GM12878 (cell line): Measurements from ENCODE around the gene SHPK. TPM values are rescaled to one million over a fixed set of nuclear protein-coding genes. Genes with fewer than 3 reads are reported as not detected.

ENCODE experiments used
- BHLHE40 ChIP-seq, 2 experiments: fragments of 450-650 bp in 1 of 2; IDR thresholded peaks; 2 replicates each; pipeline ENCODE4 v1.6.1; 2011 to 2017; ENCODE audit warnings: low read depth in 2 of 2, borderline replicate concordance in 1 of 2, improper control_type of control experiment in 1 of 2, low read length in 1 of 2, mild to moderate bottlenecking in 1 of 2
- CHD1 ChIP-seq: IDR thresholded peaks from 2 replicates; pipeline ENCODE4 v1.6.1; 2012; ENCODE audit warnings: low read depth, low read length, improper control_type of control experiment
- DPF2 ChIP-seq: fragments of 450-650 bp; IDR thresholded peaks from 2 replicates; pipeline ENCODE4 v1.6.1; 2017; ENCODE audit warnings: mild to moderate bottlenecking
- EP300 ChIP-seq, 2 experiments: fragments of 150-350 bp in 1 of 2; IDR thresholded peaks; 2 replicates each; pipeline ENCODE4 v1.6.1; 2011 to 2012; ENCODE audit warnings: low read depth in 2 of 2, low read length in 2 of 2, borderline replicate concordance in 1 of 2, improper control_type of control experiment in 1 of 2, inconsistent platforms in 1 of 2; ENCODE audit not compliant: control insufficient read depth in 1 of 2
- FOXK2 ChIP-seq: fragments of 450-650 bp; IDR thresholded peaks from 2 replicates; pipeline ENCODE4 v1.6.1; 2017; ENCODE audit warnings: mild to moderate bottlenecking, moderate library complexity
- IRF4 ChIP-seq: IDR thresholded peaks from 2 replicates; pipeline ENCODE4 v1.6.1; 2011; ENCODE audit warnings: low read depth, low read length
- LARP7 ChIP-seq: fragments of 450-650 bp; IDR thresholded peaks from 2 replicates; pipeline ENCODE4 v1.6.1; 2017; ENCODE audit warnings: mild to moderate bottlenecking
- MTA3 ChIP-seq: IDR thresholded peaks from 2 replicates; pipeline ENCODE4 v1.6.1; 2012; ENCODE audit warnings: low read length, inconsistent platforms, borderline replicate concordance
- NBN ChIP-seq: fragments of 450-650 bp; IDR thresholded peaks from 2 replicates; pipeline ENCODE4 v1.6.1; 2016
- NR2C2 ChIP-seq: IDR thresholded peaks from 2 replicates; pipeline ENCODE4 v1.6.1; 2011; ENCODE audit warnings: borderline replicate concordance, low read depth; ENCODE audit not compliant: control insufficient read depth, insufficient read length
- RAD51 ChIP-seq: fragments of 450-650 bp; IDR thresholded peaks from 2 replicates; pipeline ENCODE4 v1.6.1; 2016; ENCODE audit warnings: moderate library complexity, mild to moderate bottlenecking, inconsistent platforms
- RELA ChIP-seq: fragments of 450-650 bp; IDR thresholded peaks from 2 replicates; pipeline ENCODE4 v1.8.0; 2014; ENCODE audit warnings: borderline replicate concordance; ENCODE audit not compliant: partially characterized antibody
- SIN3A ChIP-seq: IDR thresholded peaks from 2 replicates; pipeline ENCODE4 v1.6.1; 2012; ENCODE audit warnings: low read depth, low read length, improper control_type of control experiment
- SP1 ChIP-seq: IDR thresholded peaks from one replicate; pipeline ENCODE4 v1.6.1; 2011; ENCODE audit warnings: low read depth, low read length
- ZBTB4 ChIP-seq: fragments of 450-650 bp; formaldehyde crosslinking; IDR thresholded peaks from 2 replicates; pipeline ENCODE4 v1.4.0; 2022; ENCODE audit warnings: mild to moderate bottlenecking, moderate library complexity
- ZZZ3 ChIP-seq: IDR thresholded peaks from 2 replicates; pipeline ENCODE4 v1.6.1; 2011; ENCODE audit warnings: low read depth; ENCODE audit not compliant: control insufficient read depth, insufficient read length
- polyA plus RNA-seq, 11 experiments: library from polyadenylated mRNA; depleted of rRNA in 4 of 11; unstranded in 6 of 11; stranded (reverse) in 5 of 11; fragments of >200 nt; fragmentation: Nextera tagmentation in 4 of 11; fragmentation: Illumina TruSeq in 1 of 11; extraction: Ambion mirVana in 4 of 11; extraction: Trizol in 1 of 11; gene quantifications; 1 replicate in 1 of 11; 2 replicates in 10 of 11; pipeline versions ENCODE4 v1.2.1 to v1.2.3, GENCODE V29; 2011 to 2016; ENCODE audit warnings: inconsistent platforms in 2 of 11, missing spikeins in 2 of 11, low read depth in 1 of 11
- total RNA-seq, 4 experiments: library from RNA; depleted of rRNA in 3 of 4; stranded (reverse); fragments of >200 nt in 3 of 4; fragmentation: Illumina TruSeq in 1 of 4; extraction: Trizol in 1 of 4; gene quantifications; 2 replicates each; pipeline versions ENCODE4 v1.2.1 to v1.2.3, GENCODE V29; 2013 to 2021
- TF ChIP-seq, protein P1 (sequence below): fragments of 450-650 bp; IDR thresholded peaks from 2 replicates; pipeline ENCODE4 v1.6.1; 2017; ENCODE audit warnings: mild to moderate bottlenecking, low read depth, inconsistent platforms; ENCODE audit not compliant: poor library complexity, severe bottlenecking
- TF ChIP-seq, protein P2 (sequence below): fragments of 450-650 bp; IDR thresholded peaks from 2 replicates; pipeline ENCODE4 v1.6.1; 2018; ENCODE audit warnings: borderline replicate concordance, mild to moderate bottlenecking; ENCODE audit not compliant: partially characterized antibody
- TF ChIP-seq, protein P3 (sequence below): IDR thresholded peaks from 2 replicates; pipeline ENCODE4 v1.6.1; 2011; ENCODE audit warnings: low read depth, mild to moderate bottlenecking, low read length, moderate library complexity, borderline replicate concordance; ENCODE audit errors: extremely low read depth
- TF ChIP-seq, protein P4 (sequence below): fragments of 450-650 bp; IDR thresholded peaks from 2 replicates; pipeline ENCODE4 v1.6.1; 2014; ENCODE audit warnings: mild to moderate bottlenecking

Gene SHPK
- total and polyA plus RNA-seq, 10 of the 15 experiments (the other 5 are each of a cell fraction or from before 2014, with no cell fraction given), result 1.7 to 16.6 (median 12.9) TPM

- TF ChIP-seq, protein P1, sequence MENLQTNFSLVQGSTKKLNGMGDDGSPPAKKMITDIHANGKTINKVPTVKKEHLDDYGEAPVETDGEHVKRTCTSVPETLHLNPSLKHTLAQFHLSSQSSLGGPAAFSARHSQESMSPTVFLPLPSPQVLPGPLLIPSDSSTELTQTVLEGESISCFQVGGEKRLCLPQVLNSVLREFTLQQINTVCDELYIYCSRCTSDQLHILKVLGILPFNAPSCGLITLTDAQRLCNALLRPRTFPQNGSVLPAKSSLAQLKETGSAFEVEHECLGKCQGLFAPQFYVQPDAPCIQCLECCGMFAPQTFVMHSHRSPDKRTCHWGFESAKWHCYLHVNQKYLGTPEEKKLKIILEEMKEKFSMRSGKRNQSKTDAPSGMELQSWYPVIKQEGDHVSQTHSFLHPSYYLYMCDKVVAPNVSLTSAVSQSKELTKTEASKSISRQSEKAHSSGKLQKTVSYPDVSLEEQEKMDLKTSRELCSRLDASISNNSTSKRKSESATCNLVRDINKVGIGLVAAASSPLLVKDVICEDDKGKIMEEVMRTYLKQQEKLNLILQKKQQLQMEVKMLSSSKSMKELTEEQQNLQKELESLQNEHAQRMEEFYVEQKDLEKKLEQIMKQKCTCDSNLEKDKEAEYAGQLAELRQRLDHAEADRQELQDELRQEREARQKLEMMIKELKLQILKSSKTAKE, result no peak
- TF ChIP-seq MTA3 (no peak), IRF4 (no peak), LARP7 (peak; percentile 93), SIN3A (peak; percentile 96), SP1 (peak; percentile 80), EP300 (IDR thresholded peaks at IDR 0.05; ENCODE audit: borderline replicate concordance in 1 of 2, control insufficient read depth in 1 of 2, low read depth in 2 of 2, low read length in 2 of 2) (no peak), RAD51 (peak; percentile 99), RELA (peak; percentile 79), DPF2 (peak; percentile 87), FOXK2 (no peak), BHLHE40 (IDR thresholded peaks at IDR 0.05; ENCODE audit: borderline replicate concordance in 1 of 2, low read depth in 2 of 2, low read length in 1 of 2) (peak in 1 of 2 experiments; percentile 74; a peak in 2 of 4 replicates), CHD1 (no peak), ZZZ3 (no peak), NBN (peak; percentile 58; the same call in 1 of the 2 replicates), NR2C2 (no peak), ZBTB4 (CRISPR knock-in tag) (no peak)
- TF ChIP-seq, protein P2, sequence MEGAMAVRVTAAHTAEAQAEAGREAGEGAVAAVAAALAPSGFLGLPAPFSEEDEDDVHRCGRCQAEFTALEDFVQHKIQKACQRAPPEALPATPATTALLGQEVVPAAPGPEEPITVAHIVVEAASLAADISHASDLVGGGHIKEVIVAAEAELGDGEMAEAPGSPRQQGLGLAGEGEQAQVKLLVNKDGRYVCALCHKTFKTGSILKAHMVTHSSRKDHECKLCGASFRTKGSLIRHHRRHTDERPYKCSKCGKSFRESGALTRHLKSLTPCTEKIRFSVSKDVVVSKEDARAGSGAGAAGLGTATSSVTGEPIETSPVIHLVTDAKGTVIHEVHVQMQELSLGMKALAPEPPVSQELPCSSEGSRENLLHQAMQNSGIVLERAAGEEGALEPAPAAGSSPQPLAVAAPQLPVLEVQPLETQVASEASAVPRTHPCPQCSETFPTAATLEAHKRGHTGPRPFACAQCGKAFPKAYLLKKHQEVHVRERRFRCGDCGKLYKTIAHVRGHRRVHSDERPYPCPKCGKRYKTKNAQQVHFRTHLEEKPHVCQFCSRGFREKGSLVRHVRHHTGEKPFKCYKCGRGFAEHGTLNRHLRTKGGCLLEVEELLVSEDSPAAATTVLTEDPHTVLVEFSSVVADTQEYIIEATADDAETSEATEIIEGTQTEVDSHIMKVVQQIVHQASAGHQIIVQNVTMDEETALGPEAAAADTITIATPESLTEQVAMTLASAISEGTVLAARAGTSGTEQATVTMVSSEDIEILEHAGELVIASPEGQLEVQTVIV, result no peak
- TF ChIP-seq, protein P3, sequence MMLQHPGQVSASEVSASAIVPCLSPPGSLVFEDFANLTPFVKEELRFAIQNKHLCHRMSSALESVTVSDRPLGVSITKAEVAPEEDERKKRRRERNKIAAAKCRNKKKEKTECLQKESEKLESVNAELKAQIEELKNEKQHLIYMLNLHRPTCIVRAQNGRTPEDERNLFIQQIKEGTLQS, result peak; percentile 98
- TF ChIP-seq, protein P4, sequence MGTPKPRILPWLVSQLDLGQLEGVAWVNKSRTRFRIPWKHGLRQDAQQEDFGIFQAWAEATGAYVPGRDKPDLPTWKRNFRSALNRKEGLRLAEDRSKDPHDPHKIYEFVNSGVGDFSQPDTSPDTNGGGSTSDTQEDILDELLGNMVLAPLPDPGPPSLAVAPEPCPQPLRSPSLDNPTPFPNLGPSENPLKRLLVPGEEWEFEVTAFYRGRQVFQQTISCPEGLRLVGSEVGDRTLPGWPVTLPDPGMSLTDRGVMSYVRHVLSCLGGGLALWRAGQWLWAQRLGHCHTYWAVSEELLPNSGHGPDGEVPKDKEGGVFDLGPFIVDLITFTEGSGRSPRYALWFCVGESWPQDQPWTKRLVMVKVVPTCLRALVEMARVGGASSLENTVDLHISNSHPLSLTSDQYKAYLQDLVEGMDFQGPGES, result 0 out of 2 replicates have a peak, but pooled peaks have one; percentile 9
Measured at GRCh38 chr17:3636154-3636907, at the start of gene SHPK, which contains the start of gene CTNS (continued).
